ENCODE data around the gene RRBP1.

RRBP1 gene

GRCh38 chr20:17608701-17609497, 73.1 kb downstream of the RRBP1 start:
- Mint-ChIP-seq H3K9me3 (no peaks in the 10 kb centered on the region), H3K4me1 (peaks cover 36% of the 10 kb centered on the region), H3K27me3 (no peaks in the 10 kb centered on the region), H3K36me3 (ENCODE audit: low read depth) (peaks cover 11% of the 10 kb centered on the region), H3K27ac (peak overlapping the region; percentile 71), H3K4me3 (no peak overlapping the region)
- no peak for DNase-seq
- no peak for ATAC-seq

DNA sequence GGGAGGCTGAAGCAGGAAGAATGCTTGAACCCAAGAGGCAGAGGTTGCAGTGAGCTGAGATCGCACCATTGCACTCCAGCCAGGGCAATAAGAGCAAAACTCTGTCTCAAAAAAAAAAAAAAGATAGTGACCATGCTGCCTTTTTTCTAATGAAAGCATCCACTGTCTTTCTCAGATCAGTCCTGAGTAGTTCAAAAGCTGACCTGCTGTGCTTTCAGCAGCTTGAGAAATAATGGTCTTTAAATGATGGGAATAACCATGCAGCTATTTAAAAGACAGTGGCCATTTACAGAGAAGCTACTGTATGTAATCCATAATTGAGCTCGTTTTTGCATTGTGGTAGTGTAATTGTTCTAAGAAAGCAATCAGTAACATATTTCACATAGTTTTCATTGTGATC, 76.0 kb downstream of the RRBP1 start:
- Mint-ChIP-seq H3K36me3 (ENCODE audit: low read depth) (peaks cover 23% of the 10 kb centered on the region), H3K27me3 (no peaks in the 10 kb centered on the region), H3K4me1 (peaks cover 19% of the 10 kb centered on the region), H3K9me3 (no peaks in the 10 kb centered on the region), H3K27ac (no peak overlapping the region), H3K4me3 (no peak overlapping the region)
- no peak for ATAC-seq
- no peak for DNase-seq

DNA sequence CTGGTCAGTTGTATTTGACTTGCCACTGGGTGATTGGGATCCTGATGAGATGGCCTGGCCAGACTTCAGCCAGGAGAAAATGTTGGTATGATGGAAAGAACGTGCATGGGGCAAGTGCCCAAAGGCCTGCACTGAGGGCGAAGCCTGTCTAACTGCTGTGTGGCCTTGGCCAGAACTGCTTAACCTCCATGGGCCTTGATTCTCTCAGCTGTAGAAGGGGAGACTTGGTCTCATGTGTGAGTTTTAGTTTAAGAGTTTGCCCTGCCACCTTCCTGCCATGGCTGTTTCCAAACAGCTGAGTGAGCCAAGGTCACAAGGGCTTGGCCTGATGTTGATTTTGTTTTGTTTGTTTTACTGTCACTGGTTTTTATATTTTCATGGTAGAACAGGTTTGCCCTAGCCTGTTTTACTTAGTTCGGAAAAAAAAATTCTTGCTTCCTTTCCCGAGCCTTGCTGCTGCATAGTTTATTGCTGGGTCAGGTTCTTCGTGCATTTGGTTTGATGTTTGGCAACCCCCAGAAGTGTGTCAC, 76.8 kb downstream of the RRBP1 start:
- Mint-ChIP-seq H3K27me3 (no peaks in the 10 kb centered on the region), H3K27ac (no peak overlapping the region), H3K9me3 (no peaks in the 10 kb centered on the region), H3K4me1 (peaks cover 12% of the 10 kb centered on the region), H3K4me3 (no peak overlapping the region), H3K36me3 (ENCODE audit: low read depth) (peaks cover 28% of the 10 kb centered on the region)
- no peak for DNase-seq
- ATAC-seq, result no peak

DNA sequence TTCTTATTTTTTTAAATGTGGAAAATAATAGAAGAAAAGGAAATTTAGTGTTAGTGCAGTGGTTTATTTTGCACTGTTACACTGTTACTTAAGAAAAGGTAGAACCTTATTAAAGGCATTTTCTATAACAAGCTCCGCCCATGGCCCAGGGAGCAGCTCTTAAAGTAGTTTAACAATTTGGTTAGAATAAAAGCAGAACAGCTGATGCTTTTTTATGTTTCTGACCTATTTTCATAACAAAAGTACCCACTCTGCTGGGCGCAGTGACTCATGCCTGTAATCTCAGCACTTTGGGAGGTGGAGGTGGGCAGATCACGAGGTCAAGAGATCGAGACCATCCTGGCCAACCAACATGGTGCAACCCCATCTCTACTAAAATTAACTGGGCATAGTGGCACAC, 79.5 kb downstream of the RRBP1 start:
- no peak for ATAC-seq
- Mint-ChIP-seq H3K4me3 (no peak overlapping the region), H3K27ac (no peak overlapping the region), H3K36me3 (ENCODE audit: low read depth) (peaks cover 28% of the 10 kb centered on the region), H3K27me3 (no peaks in the 10 kb centered on the region), H3K4me1 (peaks cover 2% of the 10 kb centered on the region), H3K9me3 (no peaks in the 10 kb centered on the region)
- no peak for DNase-seq

- H3K36me3 Mint-ChIP-seq (ENCODE audit: low read depth), result peaks cover 28% of the 10 kb centered on the region
- DNase-seq (no peak), ATAC-seq (no peak)
- no peak overlapping the region for H3K27ac Mint-ChIP-seq
- no peaks in the 10 kb centered on the region for H3K9me3 Mint-ChIP-seq
- H3K27me3 Mint-ChIP-seq, result no peaks in the 10 kb centered on the region
- peaks cover 2% of the 10 kb centered on the region for H3K4me1 Mint-ChIP-seq
- H3K4me3 Mint-ChIP-seq, result no peak overlapping the region
These were observed 80.1 kb downstream of the RRBP1 start for GRCh38 chr20:17601957-17602356.

DNA sequence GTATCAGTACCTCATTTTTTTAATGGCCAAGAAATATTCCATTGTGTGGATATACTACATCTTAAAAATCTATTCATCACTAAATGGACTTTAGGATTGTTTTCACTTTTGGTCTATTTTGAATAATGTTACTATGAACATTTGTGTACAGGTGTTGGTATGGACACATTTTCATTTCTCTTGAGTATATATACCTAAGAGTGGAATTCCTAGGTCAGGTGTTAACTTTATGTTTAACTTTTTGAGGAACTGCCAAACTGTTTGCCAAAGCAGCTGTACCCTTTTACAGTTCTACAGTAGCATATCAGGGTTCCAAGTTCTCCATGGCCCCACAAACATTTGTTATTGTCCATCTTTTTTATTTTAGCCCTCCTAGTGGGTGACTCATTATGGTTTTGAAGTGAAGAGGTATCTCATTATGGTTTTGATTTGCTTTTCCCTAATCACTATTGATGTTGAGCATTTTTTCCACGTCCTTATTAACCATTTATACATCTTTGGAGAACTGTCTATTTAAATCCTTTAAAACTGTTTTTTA, 84.0 kb downstream of the RRBP1 start:
- DNase-seq (no peak), ATAC-seq (no peak)
- peaks cover 12% of the 10 kb centered on the region for H3K4me1 Mint-ChIP-seq
- H3K27ac Mint-ChIP-seq, result no peak overlapping the region
- peaks cover 16% of the 10 kb centered on the region for H3K36me3 Mint-ChIP-seq (ENCODE audit: low read depth)
- H3K27me3 Mint-ChIP-seq, result no peaks in the 10 kb centered on the region
- no peak overlapping the region for H3K4me3 Mint-ChIP-seq
- H3K9me3 Mint-ChIP-seq, result no peaks in the 10 kb centered on the region

DNA sequence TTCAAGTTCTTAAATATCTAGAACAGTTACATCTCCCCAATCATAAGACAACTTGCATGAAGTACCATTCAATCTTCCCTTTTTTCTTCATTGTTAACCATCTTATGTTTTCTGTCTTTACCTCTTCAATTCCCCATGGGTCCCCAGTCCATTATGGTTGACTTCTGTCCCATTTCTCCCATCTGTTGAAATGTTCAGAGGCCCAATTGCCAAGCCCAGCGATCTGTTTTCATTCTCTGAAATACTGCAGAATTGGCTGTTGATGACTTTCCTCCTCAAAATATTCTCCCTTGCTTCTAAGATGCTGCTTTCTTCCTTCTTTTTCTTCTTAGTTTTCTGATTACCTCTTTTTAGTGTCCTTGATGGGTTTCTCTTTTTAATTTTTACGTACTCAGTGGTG, 86.2 kb downstream of the RRBP1 start:
- H3K4me1 Mint-ChIP-seq, result peaks cover 14% of the 10 kb centered on the region
- no peaks in the 10 kb centered on the region for H3K9me3 Mint-ChIP-seq
- no peaks in the 10 kb centered on the region for H3K27me3 Mint-ChIP-seq
- H3K36me3 Mint-ChIP-seq (ENCODE audit: low read depth), result peaks cover 11% of the 10 kb centered on the region
- no peak overlapping the region for H3K27ac Mint-ChIP-seq
- no peak for ATAC-seq
- H3K4me3 Mint-ChIP-seq, result no peak overlapping the region
- DNase-seq, result no peak

- DNase-seq (no peak), ATAC-seq (no peak)
- no peak overlapping the region for H3K27ac Mint-ChIP-seq
- H3K36me3 Mint-ChIP-seq (ENCODE audit: low read depth), result peaks cover 7% of the 10 kb centered on the region
- no peak overlapping the region for H3K4me3 Mint-ChIP-seq
- H3K27me3 Mint-ChIP-seq, result no peaks in the 10 kb centered on the region
- peaks cover 19% of the 10 kb centered on the region for H3K4me1 Mint-ChIP-seq
- H3K9me3 Mint-ChIP-seq, result no peaks in the 10 kb centered on the region
These were observed 87.6 kb downstream of the RRBP1 start for GRCh38 chr20:17594443-17594842.

DNA sequence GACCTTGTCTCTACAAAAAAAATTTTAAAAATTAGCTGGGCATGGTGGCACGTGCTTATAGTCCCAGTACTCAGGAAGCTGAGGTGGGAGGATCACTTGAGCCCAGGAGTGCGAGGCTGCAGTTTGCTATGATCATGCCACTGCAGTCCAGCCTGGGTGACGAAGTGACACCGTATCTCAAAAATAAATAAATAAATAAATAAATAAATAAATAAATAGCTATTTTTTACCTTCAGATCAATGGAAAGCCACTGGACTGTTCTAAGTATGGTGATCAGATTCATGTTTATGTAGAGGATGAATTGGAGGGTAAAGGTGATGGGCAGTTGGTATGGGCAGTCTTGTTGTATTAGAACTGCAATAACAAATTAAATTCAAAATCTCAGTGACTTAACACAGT, 88.1 kb downstream of the RRBP1 start:
- H3K27ac Mint-ChIP-seq, result no peak overlapping the region
- H3K9me3 Mint-ChIP-seq, result no peaks in the 10 kb centered on the region
- no peak overlapping the region for H3K4me3 Mint-ChIP-seq
- peaks cover 7% of the 10 kb centered on the region for H3K36me3 Mint-ChIP-seq (ENCODE audit: low read depth)
- DNase-seq (no peak), ATAC-seq (no peak)
- H3K4me1 Mint-ChIP-seq, result peaks cover 19% of the 10 kb centered on the region
- H3K27me3 Mint-ChIP-seq, result no peaks in the 10 kb centered on the region

GRCh38 chr20:17590245-17590644, 91.8 kb downstream of the RRBP1 start:
- Mint-ChIP-seq H3K27ac (no peak overlapping the region), H3K27me3 (no peaks in the 10 kb centered on the region), H3K4me3 (no peak overlapping the region), H3K36me3 (ENCODE audit: low read depth) (peaks cover 3% of the 10 kb centered on the region), H3K9me3 (no peaks in the 10 kb centered on the region), H3K4me1 (peaks cover 24% of the 10 kb centered on the region)
- no peak for DNase-seq
- ATAC-seq, result no peak

GRCh38 chr20:17589161-17589834, 92.7 kb downstream of the RRBP1 start:
- Mint-ChIP-seq H3K36me3 (ENCODE audit: low read depth) (peaks cover 3% of the 10 kb centered on the region), H3K27me3 (no peaks in the 10 kb centered on the region), H3K27ac (no peak overlapping the region), H3K4me1 (peaks cover 18% of the 10 kb centered on the region), H3K9me3 (no peaks in the 10 kb centered on the region), H3K4me3 (no peak overlapping the region)
- ATAC-seq, result no peak
- no peak for DNase-seq

GRCh38 chr20:17587824-17588223, 94.2 kb downstream of the RRBP1 start:
- no peaks in the 10 kb centered on the region for H3K9me3 Mint-ChIP-seq
- peaks cover 17% of the 10 kb centered on the region for H3K4me1 Mint-ChIP-seq
- no peak overlapping the region for H3K4me3 Mint-ChIP-seq
- DNase-seq, result no peak
- H3K27me3 Mint-ChIP-seq, result no peaks in the 10 kb centered on the region
- no peak for ATAC-seq
- H3K36me3 Mint-ChIP-seq (ENCODE audit: low read depth), result peaks cover 3% of the 10 kb centered on the region
- H3K27ac Mint-ChIP-seq, result no peak overlapping the region

DNA sequence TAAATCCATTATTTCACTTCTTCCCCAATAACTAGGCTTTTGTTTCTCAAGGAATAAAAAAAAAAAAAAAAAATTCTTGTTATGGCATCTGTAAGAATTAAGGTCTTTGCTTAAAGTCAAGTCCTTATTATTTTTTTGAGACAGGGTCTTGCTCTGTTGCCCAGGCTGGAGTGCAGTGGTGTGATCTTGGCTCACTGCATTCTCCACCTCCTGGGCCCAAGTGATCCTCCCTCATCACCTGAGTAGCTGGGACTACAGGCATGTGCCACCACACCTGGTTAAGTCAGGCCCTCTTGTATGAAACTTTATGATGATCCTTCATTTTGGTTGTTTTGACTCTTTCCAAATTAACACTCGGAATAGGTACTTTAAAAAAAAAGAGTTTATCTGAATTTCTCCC, 94.9 kb downstream of the RRBP1 start:
- Mint-ChIP-seq H3K27me3 (no peaks in the 10 kb centered on the region), H3K27ac (no peak overlapping the region), H3K4me1 (peaks cover 23% of the 10 kb centered on the region), H3K9me3 (no peaks in the 10 kb centered on the region), H3K36me3 (ENCODE audit: low read depth) (peaks cover 3% of the 10 kb centered on the region), H3K4me3 (no peak overlapping the region)
- no peak for ATAC-seq
- DNase-seq, result no peak

DNA sequence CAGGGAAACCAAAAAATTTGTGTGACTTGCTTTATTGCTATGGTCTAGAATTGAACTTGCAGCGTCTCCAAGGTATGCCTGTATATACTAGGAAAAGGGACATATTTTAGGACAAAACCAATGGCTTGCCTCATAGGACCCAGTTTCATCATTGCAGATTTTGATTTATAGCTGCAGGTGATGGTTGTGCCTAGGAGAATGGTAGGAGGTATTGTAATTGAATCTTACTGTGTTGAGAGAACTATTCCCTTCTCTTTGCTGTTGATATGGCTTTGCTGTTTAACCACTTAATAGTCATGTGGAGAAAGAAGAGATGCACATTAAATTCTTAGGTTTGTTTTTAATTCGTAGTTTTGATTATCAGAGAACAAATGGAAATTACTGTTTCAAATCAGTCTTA, 95.8 kb downstream of the RRBP1 start:
- H3K4me3 Mint-ChIP-seq, result no peak overlapping the region
- H3K36me3 Mint-ChIP-seq (ENCODE audit: low read depth), result no peaks in the 10 kb centered on the region
- no peaks in the 10 kb centered on the region for H3K27me3 Mint-ChIP-seq
- H3K4me1 Mint-ChIP-seq, result peaks cover 21% of the 10 kb centered on the region
- DNase-seq (no peak), ATAC-seq (no peak)
- H3K27ac Mint-ChIP-seq, result no peak overlapping the region
- no peaks in the 10 kb centered on the region for H3K9me3 Mint-ChIP-seq

DNA sequence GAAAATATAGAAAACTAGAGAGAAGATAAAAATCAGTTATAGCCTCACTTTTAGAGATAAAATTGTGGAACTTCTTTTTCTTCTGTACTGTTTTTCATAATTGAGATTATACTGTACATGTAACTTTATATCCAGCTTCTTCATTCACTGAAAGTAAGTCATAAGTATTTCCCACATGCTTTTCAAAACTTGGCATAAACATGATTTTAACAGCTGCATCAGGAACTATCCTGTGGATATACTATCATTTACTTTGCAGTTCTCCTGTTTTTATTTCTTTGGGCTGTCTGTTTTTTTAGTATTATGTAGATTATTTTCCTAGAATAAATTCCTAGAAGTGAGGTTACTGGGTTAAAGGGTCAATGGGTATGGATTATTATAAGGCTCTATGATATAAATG, 97.4 kb downstream of the RRBP1 start:
- no peak for ATAC-seq
- no peaks in the 10 kb centered on the region for H3K27me3 Mint-ChIP-seq
- H3K4me1 Mint-ChIP-seq, result peaks cover 25% of the 10 kb centered on the region
- no peak overlapping the region for H3K27ac Mint-ChIP-seq
- DNase-seq, result no peak
- peaks cover 2% of the 10 kb centered on the region for H3K36me3 Mint-ChIP-seq (ENCODE audit: low read depth)
- no peak overlapping the region for H3K4me3 Mint-ChIP-seq
- no peaks in the 10 kb centered on the region for H3K9me3 Mint-ChIP-seq

Measured in activated naive CD8-positive, alpha-beta T cell treated with anti-CD3 and anti-CD28 coated beads, Interleukin-2, amount 50 U/mL, for 24 hours (primary cell).